Measurements from ENCODE around the gene ZNF444. TPM values are rescaled to one million over a fixed set of nuclear protein-coding genes. Genes with fewer than 3 reads are reported as not detected.

The ZNF444 gene
- polyA plus RNA-seq, 1 experiment, result 9.9 TPM

- Histone ChIP-seq H3K4me3 (ENCODE audit: low read depth, low read length) (no peak overlapping the region), H3K9me3 (ENCODE audit: control insufficient read depth, insufficient read depth, low read length) (no peaks in the 10 kb centered on the region), H3K27me3 (ENCODE audit: control insufficient read depth, insufficient read depth, low read length) (no peaks in the 10 kb centered on the region), H3K27ac (ENCODE audit: low read depth, low read length) (no peak overlapping the region)
- DNase-seq (ENCODE audit: low read depth, low spot score), result no peak
- POLR2A ChIA-PET, result no interaction called here
- TF ChIP-seq, protein P1, sequence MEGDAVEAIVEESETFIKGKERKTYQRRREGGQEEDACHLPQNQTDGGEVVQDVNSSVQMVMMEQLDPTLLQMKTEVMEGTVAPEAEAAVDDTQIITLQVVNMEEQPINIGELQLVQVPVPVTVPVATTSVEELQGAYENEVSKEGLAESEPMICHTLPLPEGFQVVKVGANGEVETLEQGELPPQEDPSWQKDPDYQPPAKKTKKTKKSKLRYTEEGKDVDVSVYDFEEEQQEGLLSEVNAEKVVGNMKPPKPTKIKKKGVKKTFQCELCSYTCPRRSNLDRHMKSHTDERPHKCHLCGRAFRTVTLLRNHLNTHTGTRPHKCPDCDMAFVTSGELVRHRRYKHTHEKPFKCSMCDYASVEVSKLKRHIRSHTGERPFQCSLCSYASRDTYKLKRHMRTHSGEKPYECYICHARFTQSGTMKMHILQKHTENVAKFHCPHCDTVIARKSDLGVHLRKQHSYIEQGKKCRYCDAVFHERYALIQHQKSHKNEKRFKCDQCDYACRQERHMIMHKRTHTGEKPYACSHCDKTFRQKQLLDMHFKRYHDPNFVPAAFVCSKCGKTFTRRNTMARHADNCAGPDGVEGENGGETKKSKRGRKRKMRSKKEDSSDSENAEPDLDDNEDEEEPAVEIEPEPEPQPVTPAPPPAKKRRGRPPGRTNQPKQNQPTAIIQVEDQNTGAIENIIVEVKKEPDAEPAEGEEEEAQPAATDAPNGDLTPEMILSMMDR (IDR thresholded peaks at IDR 0.05; ENCODE audit: low read depth, low read length), result no peak
- CTCF ChIA-PET, result interaction anchor here (0.5 kb wide), 1 partner anchor 257 kb away, joined by 3 read pairs; the partner anchor contains the start of gene ZNF582
Observed at GRCh38 chr19:56136362-56136761, 4.7 kb upstream of the ZNF444 start.

DNA sequence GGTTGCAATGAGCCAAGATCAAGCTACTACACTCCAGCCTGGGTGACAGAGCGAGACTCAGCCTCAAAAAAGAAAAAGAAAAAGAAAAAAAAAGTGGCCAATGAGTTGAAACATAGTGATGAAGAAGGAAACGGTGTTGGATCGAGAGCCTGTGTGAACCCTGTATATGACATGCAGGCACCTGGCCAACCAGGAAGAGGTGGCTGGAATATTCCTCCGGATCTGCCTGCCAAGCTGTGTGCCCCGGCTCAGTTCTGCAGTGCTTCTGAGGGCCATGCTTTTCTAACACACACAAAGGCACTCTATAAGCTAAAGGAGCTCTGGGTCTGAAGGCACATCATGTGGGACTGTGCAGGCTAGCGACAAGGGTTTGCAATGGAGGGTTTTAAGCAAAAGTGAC lies 3.7 kb upstream of the ZNF444 start:
- no peak for DNase-seq (ENCODE audit: low read depth, low spot score)
- TF ChIP-seq, protein P1 (IDR thresholded peaks at IDR 0.05; ENCODE audit: low read depth, low read length), result no peak
- Histone ChIP-seq H3K9me3 (ENCODE audit: control insufficient read depth, insufficient read depth, low read length) (no peaks in the 10 kb centered on the region), H3K27ac (ENCODE audit: low read depth, low read length) (no peak overlapping the region), H3K4me3 (ENCODE audit: low read depth, low read length) (no peak overlapping the region), H3K27me3 (ENCODE audit: control insufficient read depth, insufficient read depth, low read length) (no peaks in the 10 kb centered on the region)
- POLR2A ChIA-PET, result interaction anchor here (0.6 kb wide), 1 partner anchor 35 kb away, joined by 3 read pairs; no protein-coding TSS in a partner anchor
- CTCF ChIA-PET, result no interaction called here

DNA sequence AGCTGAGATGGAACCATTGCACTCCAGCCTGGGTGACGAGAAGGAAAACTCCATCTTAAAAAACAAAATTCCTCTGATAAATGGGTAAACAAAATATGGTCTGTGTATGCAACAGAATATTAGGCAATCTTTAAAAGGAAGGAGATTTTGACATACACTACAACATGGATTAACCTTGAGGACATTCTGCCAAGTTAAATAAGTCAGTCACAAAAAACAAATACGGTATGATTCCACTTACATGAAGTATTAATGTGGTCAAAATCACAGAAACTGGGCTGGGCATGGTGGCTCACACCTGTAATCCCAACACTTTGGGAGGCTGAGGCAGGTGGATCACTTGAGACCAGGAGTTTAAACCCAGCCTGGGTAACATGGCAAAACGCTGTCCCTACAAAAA lies 3.0 kb upstream of the ZNF444 start:
- CTCF ChIA-PET, result interaction anchor here (0.6 kb wide), 2 partner anchors 9 to 57 kb away, joined by 3 read pairs; no protein-coding TSS in a partner anchor
- POLR2A ChIA-PET, result interaction anchor here (0.7 to 1.0 kb wide), 2 partner anchors 17 to 20 kb away, joined by 4 to 5 read pairs; partner anchors contain the start of gene ZNF787

GRCh38 chr19:56139847-56140582 lies 1.1 kb upstream of the ZNF444 start:
- ChIA-PET POLR2A (interaction anchor here (0.6 to 2.6 kb wide), 7 partner anchors 8 to 175 kb away, joined by 3 to 12 read pairs (median 5); partner anchors contain the start of genes ZNF787 and ZSCAN5A), CTCF (interaction anchor here (2.5 kb wide), 1 partner anchor 59 kb away, joined by 10 read pairs; no protein-coding TSS in a partner anchor)
- DNase-seq (ENCODE audit: low read depth, low spot score), result no peak
- TF ChIP-seq, protein P1 (IDR thresholded peaks at IDR 0.05; ENCODE audit: low read depth, low read length), result no peak
- no peaks in the 10 kb centered on the region for H3K27me3 ChIP-seq (ENCODE audit: control insufficient read depth, insufficient read depth, low read length)
- H3K27ac ChIP-seq (ENCODE audit: low read depth, low read length), result peak overlapping the region; percentile 40
- peak overlapping the region; percentile 60 for H3K4me3 ChIP-seq (ENCODE audit: low read depth, low read length)
- no peaks in the 10 kb centered on the region for H3K9me3 ChIP-seq (ENCODE audit: control insufficient read depth, insufficient read depth, low read length)

More for the DNA sequence above, 3.0 kb upstream of the ZNF444 start:
- H3K4me3 ChIP-seq (ENCODE audit: low read depth, low read length), result no peak overlapping the region
- DNase-seq (ENCODE audit: low read depth, low spot score), result no peak
- no peaks in the 10 kb centered on the region for H3K27me3 ChIP-seq (ENCODE audit: control insufficient read depth, insufficient read depth, low read length)
- TF ChIP-seq, protein P1 (IDR thresholded peaks at IDR 0.05; ENCODE audit: low read depth, low read length), result no peak
- H3K27ac ChIP-seq (ENCODE audit: low read depth, low read length), result no peak overlapping the region
- no peaks in the 10 kb centered on the region for H3K9me3 ChIP-seq (ENCODE audit: control insufficient read depth, insufficient read depth, low read length)
